K562 (cell line): ENCODE measurements around the gene PHPT1. TPM values are rescaled to one million over a fixed set of nuclear protein-coding genes. Genes with fewer than 3 reads are reported as not detected.
A peak's percentile ranks its signal among the peaks of the same experiment; 100 is the strongest.

Experiments
- CBX2 ChIP-seq: fragments of 200-600 bp; sonication (generic); IDR thresholded peaks from one replicate; pipeline ENCODE4 v1.6.1; 2012; ENCODE audit warnings: mild to moderate bottlenecking, low read length, inconsistent platforms; ENCODE audit not compliant: insufficient read depth, poor library complexity, severe bottlenecking
- E4F1 ChIP-seq: fragments of 250-450 bp; sonication (Bioruptor Pico); IDR thresholded peaks from 2 replicates; pipeline ENCODE4 v1.5.0; 2021; ENCODE audit warnings: mild to moderate bottlenecking, borderline replicate concordance
- EGR1 ChIP-seq: fragments of 450-650 bp; conservative IDR thresholded peaks from 2 replicates; pipeline ENCODE4 v1.6.1; 2017; ENCODE audit warnings: mild to moderate bottlenecking
- EP300 ChIP-seq: IDR thresholded peaks from 2 replicates; pipeline ENCODE4 v1.6.1; 2012; ENCODE audit warnings: low read length, improper control_type of control experiment
- HDAC2 ChIP-seq: fragments of 450-650 bp; IDR thresholded peaks from 2 replicates; pipeline ENCODE4 v1.6.1; 2016; ENCODE audit warnings: mild to moderate bottlenecking
- PHF8 ChIP-seq: fragments of 200-600 bp; sonication (generic); IDR thresholded peaks from 2 replicates; pipeline ENCODE4 v1.6.1; 2012; ENCODE audit warnings: mixed run types, mild to moderate bottlenecking, inconsistent platforms, low read length, moderate library complexity, borderline replicate concordance
- RBM22 ChIP-seq: fragments of 200-400 bp; formaldehyde crosslinking; IDR thresholded peaks from 2 replicates; pipeline ENCODE4 v1.6.1; 2018; ENCODE audit warnings: low read length, low read depth; ENCODE audit not compliant: poor library complexity, severe bottlenecking
- ZBTB7A ChIP-seq: IDR thresholded peaks from 2 replicates; pipeline ENCODE4 v1.6.1; 2011; ENCODE audit warnings: low read depth, mild to moderate bottlenecking, low read length, moderate library complexity, borderline replicate concordance; ENCODE audit not compliant: control insufficient read depth
- ZNF140 ChIP-seq: fragments of 250-450 bp; sonication (Bioruptor Pico); IDR thresholded peaks from 2 replicates; pipeline ENCODE4 v1.8.0; 2021; ENCODE audit warnings: moderate library complexity, mild to moderate bottlenecking, inconsistent platforms
- polyA plus RNA-seq, 8 experiments: library from polyadenylated mRNA; depleted of rRNA in 4 of 8; stranded (reverse) in 5 of 8; unstranded in 3 of 8; fragments of >200 nt; fragmentation: Nextera tagmentation in 2 of 8; fragmentation: Illumina TruSeq in 1 of 8; extraction: Ambion mirVana in 2 of 8; extraction: Trizol in 1 of 8; gene quantifications; 2 replicates each; pipeline versions ENCODE4 v1.2.1 to v1.2.3, GENCODE V29; 2011 to 2014; ENCODE audit warnings: inconsistent platforms in 1 of 8, missing spikeins in 1 of 8
- total RNA-seq, 7 experiments: library from RNA; depleted of rRNA in 6 of 7; stranded (reverse); fragments of >200 nt in 6 of 7; fragmentation: Illumina TruSeq in 2 of 7; extraction: Trizol in 2 of 7; gene quantifications; 2 replicates each; pipeline versions ENCODE4 v1.2.1 to v1.2.3, GENCODE V29; 2011 to 2021; ENCODE audit warnings: low replicate concordance in 1 of 7
- TF ChIP-seq, protein P1 (sequence below): fragments of 450-650 bp; IDR thresholded peaks from 2 replicates; pipeline ENCODE4 v1.6.1; 2016; ENCODE audit warnings: mild to moderate bottlenecking, moderate library complexity
- TF ChIP-seq, protein P2 (sequence below): fragments of 200-800 bp; sonication (Bioruptor generic); IDR thresholded peaks from 2 replicates; pipeline ENCODE4 v1.6.1; 2017; ENCODE audit warnings: missing genetic modification characterization, missing compliant biosample characterization

The PHPT1 gene
- total and polyA plus RNA-seq, 9 of the 15 experiments (the other 6 are each of a cell fraction or from before 2014, with no cell fraction given): 20.9 to 166 (median 129) TPM

DNA sequence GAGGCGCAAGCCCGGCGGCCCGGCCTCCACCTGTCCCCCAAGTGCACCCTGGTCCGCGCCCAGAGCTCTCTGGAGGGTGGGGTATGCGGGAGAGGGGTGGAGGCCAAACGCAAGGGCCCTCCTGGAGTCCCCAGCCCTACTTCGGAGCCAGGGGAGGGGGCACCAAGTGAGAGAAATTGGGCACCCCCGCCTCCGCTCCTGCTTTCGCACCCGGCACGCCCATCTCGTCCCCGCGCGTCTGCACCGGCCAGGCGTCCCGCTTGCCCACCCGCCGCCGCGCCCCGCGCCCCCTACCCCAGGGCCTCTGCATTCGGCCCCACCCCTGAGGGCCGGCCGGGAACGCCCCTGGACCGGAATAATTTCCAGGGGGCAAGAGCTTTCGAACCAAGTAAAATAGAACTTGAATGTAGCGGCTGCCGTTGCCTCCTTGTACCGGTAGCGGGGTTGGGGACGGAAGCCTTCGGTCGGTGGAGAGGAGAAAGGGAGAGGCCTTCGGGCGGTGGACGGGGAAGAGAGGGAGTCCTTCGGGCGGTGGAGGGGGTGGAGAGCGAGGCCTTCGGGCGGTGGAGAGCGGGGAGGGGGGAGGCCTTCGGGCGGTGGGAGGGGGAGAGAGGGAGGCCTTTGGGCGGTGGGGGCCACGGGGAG lies 694 bp upstream of the PHPT1 start (continued):
- TF ChIP-seq, protein P1, sequence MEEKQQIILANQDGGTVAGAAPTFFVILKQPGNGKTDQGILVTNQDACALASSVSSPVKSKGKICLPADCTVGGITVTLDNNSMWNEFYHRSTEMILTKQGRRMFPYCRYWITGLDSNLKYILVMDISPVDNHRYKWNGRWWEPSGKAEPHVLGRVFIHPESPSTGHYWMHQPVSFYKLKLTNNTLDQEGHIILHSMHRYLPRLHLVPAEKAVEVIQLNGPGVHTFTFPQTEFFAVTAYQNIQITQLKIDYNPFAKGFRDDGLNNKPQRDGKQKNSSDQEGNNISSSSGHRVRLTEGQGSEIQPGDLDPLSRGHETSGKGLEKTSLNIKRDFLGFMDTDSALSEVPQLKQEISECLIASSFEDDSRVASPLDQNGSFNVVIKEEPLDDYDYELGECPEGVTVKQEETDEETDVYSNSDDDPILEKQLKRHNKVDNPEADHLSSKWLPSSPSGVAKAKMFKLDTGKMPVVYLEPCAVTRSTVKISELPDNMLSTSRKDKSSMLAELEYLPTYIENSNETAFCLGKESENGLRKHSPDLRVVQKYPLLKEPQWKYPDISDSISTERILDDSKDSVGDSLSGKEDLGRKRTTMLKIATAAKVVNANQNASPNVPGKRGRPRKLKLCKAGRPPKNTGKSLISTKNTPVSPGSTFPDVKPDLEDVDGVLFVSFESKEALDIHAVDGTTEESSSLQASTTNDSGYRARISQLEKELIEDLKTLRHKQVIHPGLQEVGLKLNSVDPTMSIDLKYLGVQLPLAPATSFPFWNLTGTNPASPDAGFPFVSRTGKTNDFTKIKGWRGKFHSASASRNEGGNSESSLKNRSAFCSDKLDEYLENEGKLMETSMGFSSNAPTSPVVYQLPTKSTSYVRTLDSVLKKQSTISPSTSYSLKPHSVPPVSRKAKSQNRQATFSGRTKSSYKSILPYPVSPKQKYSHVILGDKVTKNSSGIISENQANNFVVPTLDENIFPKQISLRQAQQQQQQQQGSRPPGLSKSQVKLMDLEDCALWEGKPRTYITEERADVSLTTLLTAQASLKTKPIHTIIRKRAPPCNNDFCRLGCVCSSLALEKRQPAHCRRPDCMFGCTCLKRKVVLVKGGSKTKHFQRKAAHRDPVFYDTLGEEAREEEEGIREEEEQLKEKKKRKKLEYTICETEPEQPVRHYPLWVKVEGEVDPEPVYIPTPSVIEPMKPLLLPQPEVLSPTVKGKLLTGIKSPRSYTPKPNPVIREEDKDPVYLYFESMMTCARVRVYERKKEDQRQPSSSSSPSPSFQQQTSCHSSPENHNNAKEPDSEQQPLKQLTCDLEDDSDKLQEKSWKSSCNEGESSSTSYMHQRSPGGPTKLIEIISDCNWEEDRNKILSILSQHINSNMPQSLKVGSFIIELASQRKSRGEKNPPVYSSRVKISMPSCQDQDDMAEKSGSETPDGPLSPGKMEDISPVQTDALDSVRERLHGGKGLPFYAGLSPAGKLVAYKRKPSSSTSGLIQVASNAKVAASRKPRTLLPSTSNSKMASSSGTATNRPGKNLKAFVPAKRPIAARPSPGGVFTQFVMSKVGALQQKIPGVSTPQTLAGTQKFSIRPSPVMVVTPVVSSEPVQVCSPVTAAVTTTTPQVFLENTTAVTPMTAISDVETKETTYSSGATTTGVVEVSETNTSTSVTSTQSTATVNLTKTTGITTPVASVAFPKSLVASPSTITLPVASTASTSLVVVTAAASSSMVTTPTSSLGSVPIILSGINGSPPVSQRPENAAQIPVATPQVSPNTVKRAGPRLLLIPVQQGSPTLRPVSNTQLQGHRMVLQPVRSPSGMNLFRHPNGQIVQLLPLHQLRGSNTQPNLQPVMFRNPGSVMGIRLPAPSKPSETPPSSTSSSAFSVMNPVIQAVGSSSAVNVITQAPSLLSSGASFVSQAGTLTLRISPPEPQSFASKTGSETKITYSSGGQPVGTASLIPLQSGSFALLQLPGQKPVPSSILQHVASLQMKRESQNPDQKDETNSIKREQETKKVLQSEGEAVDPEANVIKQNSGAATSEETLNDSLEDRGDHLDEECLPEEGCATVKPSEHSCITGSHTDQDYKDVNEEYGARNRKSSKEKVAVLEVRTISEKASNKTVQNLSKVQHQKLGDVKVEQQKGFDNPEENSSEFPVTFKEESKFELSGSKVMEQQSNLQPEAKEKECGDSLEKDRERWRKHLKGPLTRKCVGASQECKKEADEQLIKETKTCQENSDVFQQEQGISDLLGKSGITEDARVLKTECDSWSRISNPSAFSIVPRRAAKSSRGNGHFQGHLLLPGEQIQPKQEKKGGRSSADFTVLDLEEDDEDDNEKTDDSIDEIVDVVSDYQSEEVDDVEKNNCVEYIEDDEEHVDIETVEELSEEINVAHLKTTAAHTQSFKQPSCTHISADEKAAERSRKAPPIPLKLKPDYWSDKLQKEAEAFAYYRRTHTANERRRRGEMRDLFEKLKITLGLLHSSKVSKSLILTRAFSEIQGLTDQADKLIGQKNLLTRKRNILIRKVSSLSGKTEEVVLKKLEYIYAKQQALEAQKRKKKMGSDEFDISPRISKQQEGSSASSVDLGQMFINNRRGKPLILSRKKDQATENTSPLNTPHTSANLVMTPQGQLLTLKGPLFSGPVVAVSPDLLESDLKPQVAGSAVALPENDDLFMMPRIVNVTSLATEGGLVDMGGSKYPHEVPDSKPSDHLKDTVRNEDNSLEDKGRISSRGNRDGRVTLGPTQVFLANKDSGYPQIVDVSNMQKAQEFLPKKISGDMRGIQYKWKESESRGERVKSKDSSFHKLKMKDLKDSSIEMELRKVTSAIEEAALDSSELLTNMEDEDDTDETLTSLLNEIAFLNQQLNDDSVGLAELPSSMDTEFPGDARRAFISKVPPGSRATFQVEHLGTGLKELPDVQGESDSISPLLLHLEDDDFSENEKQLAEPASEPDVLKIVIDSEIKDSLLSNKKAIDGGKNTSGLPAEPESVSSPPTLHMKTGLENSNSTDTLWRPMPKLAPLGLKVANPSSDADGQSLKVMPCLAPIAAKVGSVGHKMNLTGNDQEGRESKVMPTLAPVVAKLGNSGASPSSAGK: no peak
- TF ChIP-seq CBX2 (no peak), ZNF140 (CRISPR knock-in tag) (no peak), EP300 (no peak), E4F1 (no peak), HDAC2 (no peak), ZBTB7A (peak; percentile 10; the same call in 1 of the 2 replicates), RBM22 (peak; percentile 61), EGR1 (peak; percentile 28; the same call in 1 of the 2 replicates), PHF8 (peak; percentile 11; the same call in 1 of the 2 replicates)
- TF ChIP-seq, protein P2, sequence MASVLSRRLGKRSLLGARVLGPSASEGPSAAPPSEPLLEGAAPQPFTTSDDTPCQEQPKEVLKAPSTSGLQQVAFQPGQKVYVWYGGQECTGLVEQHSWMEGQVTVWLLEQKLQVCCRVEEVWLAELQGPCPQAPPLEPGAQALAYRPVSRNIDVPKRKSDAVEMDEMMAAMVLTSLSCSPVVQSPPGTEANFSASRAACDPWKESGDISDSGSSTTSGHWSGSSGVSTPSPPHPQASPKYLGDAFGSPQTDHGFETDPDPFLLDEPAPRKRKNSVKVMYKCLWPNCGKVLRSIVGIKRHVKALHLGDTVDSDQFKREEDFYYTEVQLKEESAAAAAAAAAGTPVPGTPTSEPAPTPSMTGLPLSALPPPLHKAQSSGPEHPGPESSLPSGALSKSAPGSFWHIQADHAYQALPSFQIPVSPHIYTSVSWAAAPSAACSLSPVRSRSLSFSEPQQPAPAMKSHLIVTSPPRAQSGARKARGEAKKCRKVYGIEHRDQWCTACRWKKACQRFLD: 0 out of 2 replicates have a peak, but pooled peaks have one; percentile 23
